CD1c-positive myeloid dendritic cell (primary cell): Measurements from ENCODE around the gene RPL14.
A peak's percentile ranks its signal among the peaks of the same experiment; 100 is the strongest.

Experiments used
- DNase-seq: peaks from one replicate; pipeline ENCODE4 v3.0.0-alpha.2; 2016; ENCODE audit errors: extremely low spot score

Gene RPL14

GRCh38 chr3:40463579-40463978 lies 6.4 kb downstream of the RPL14 start:
- DNase-seq, result no peak

DNA sequence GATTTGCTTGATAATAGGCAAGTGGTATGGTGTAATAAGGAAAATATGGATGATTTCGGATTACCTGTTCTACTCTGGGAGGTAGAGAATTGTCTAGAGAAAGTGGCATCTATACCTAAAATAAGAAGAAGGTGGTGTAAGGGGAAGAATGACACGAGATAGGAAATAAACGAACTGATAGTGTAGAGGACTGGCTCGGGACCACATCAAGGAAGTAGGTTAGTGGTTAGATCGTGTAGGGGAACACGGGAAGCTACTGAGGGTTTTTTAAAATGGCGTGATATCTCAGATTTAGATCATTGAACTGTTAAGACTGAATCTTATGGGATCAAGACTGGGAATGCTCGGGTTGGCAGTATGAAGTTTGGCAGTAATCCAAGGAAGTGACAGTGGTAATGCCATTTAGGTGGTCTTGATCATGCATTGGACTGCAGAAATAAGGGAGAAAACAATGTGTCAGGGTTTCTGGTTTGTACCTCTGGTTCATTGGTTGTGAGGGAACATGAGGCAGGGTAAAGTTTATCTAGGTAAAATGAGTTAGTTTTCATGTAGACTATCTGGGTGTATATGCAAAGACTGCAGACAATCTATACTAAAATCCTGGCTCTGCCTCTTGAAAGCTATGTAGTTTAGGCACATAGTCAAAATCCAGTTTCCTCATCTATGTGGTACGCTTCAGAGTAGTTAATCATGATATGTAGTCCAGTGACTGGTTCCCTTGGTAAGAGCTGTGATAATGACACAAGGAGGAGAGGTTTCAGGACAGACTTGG lies 7.4 kb downstream of the RPL14 start:
- DNase-seq, result no peak

- DNase-seq, result no peak
Measured at GRCh38 chr3:40465111-40465407, 7.9 kb downstream of the RPL14 start.

DNA sequence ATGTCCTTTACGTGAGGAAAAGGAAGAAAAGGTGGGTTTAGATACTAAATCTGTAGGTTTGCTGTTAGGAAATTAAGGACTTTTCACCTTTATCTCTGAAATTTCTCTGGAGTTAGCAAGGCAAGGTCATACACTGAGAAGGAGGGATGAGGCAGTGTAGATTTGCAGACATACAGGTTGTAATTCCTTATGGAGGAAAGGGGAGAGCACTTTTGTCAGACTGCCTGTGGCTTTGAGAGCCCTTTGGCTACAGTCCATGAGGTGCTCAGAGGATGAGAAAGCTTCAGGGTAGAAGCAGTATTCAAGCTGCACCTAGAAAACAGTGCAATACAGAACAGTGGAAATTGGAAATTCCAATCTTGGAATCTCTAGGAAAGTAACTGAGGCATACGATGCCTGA lies 8.3 kb downstream of the RPL14 start:
- DNase-seq, result no peak

DNA sequence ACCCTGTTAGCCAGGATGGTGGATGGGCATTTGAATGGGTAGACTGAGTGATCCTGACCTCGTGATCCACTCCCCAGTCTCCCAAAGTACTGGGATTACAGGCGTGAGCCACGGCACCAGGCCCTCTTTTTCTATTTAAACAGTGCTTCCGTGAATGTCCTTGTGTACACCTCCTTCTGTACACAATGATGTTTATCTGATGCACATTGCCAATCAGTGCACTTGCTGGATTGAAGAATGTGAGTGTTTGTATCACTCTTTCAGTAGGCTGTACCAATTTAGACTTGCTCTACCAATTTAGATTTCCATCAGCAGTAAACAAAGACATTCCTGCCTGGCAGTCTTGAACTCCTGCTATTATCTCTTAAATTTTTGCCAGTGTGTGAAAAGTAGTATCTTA lies 10.9 kb downstream of the RPL14 start:
- no peak for DNase-seq

DNA sequence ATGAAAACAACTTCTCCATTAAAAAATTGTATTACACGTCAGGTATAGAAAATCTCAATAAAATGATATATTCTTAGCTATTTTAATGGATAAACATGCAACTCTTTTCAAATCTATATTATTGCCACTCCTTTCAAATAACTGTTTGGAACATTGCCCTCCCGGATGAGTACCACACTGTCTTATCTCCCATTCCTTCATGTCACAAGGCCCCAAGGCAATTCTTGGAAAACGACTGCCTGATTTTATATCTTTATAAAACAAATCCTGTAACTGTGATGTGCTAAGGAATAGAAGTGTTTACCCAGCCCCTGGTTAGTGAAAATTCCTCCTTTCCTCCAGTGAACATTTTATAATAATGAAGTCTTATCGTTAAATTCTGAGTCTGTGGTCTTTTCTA lies 13.6 kb downstream of the RPL14 start:
- no peak for DNase-seq

- DNase-seq, result peak; percentile 86
Measured at GRCh38 chr3:40476478-40477470, 19.6 kb downstream of the RPL14 start, which contains the start of gene ZNF619. TSS of gene ZNF619 (plus strand) at chr3:40477122. CDS start at chr3:40477980, 858 bp downstream.

GRCh38 chr3:40477666-40478065 lies 20.5 kb downstream of the RPL14 start:
- DNase-seq, result no peak

- no peak for DNase-seq
Measured at GRCh38 chr3:40487172-40487571, 30.0 kb downstream of the RPL14 start.

DNA sequence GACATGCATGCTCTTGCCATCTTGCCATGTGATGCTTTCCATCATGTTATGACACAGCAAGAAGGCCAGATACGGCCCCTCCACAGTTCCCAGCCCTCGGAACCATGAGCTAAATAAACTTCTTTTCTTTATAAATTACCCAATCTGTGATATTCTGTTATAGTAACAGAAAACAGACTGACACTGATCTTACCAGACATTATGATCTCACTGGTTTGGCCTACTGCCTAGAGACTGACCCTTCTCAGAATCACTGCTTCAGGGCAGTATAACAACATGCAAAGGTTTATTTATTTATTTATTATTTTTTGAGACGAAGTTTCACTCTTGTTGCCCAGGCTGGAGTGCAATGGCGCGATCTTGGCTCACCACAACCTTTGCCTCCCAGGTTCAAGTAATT lies 33.8 kb downstream of the RPL14 start:
- no peak for DNase-seq

DNA sequence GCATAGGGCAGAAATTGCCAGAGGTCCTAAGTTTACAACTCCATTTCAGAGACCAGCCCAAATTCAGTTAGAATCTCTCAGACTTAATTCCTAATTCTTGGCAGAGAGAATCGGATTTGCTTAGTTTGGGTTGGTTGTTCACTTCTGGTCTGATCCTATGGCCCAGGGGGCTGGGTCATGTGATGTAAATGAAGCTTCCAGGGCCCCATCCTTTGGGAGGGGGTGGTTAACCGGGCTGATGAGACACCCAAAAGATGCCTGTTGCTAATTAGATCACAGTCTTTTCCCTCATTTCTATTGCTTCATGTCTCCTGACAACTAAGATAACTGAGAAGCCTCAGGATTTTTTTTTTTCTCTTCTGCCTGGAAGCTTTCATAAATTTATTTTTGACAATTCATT lies 37.6 kb downstream of the RPL14 start:
- DNase-seq, result no peak

DNA sequence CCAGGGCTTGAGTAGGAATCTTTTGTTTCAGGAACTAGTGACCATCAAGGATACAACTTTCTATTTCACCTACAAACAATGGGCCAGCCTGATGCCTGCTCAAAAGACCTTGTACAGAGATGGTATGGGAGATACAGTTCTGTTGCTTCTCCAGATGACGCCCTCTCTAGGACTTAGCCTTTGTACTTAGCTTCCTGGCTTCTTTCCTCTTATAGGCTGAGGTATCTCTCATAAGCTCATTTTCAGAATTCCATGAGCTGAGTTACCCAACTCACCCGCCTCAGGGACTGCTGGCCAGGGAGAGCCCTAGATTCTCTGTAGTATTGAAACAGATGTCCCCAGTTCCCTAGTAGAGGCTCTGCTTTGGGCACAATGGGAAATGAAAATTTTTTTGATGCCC lies 40.1 kb downstream of the RPL14 start:
- no peak for DNase-seq

GRCh38 chr3:40499952-40500351 lies 42.8 kb downstream of the RPL14 start:
- no peak for DNase-seq

DNA sequence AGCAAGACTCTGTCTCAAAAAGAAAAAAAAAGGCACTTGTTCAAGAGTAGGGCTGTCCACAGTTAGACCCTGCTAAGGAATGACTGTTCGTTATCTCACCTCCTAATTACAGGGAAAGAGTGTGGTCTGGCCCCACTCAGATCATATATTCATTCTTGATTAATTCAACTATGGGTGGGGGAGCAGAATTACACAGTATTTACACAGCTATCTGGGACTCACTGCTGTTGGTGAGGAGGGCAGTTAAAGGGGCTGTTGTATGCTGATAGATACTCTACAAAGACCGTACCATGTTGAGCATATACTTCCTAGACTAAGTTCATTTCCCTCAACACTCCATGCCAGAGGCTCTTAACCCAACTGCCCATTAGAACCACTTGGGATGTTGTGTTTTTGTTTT lies 44.9 kb downstream of the RPL14 start:
- no peak for DNase-seq

GRCh38 chr3:40504636-40505430 lies 47.7 kb downstream of the RPL14 start:
- peak; percentile 35 for DNase-seq

GRCh38 chr3:40505599-40506462 lies 48.7 kb downstream of the RPL14 start, which contains the start of gene ZNF620:
TSS of gene ZNF620 (plus strand) at chr3:40506039. CDS start at chr3:40506353, 314 bp downstream.
- DNase-seq, result peak; percentile 25

GRCh38 chr3:40511031-40511718 lies 54.0 kb downstream of the RPL14 start:
- peak; percentile 13 for DNase-seq

DNA sequence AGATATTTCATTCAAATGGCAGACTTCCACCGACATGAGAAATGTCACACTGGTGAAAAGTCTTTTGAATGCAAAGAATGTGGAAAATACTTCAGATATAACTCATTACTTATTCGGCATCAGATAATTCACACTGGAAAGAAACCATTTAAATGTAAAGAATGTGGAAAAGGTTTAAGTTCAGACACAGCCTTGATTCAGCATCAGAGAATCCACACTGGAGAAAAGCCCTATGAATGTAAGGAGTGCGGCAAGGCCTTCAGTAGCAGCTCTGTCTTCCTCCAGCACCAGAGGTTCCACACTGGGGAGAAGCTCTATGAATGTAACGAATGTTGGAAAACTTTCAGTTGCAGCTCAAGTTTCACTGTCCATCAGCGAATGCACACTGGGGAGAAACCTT lies 59.1 kb downstream of the RPL14 start:
- no peak for DNase-seq

GRCh38 chr3:40518067-40518466 lies 60.9 kb downstream of the RPL14 start:
- DNase-seq, result no peak
